HTERT RPE-1 (cell line): ENCODE results near the gene CYP2A6.

Experiments
- in situ Hi-C: fragments of 300-500 bp; cut with MboI; formaldehyde crosslinking; loops from 4 replicates; pipeline ENCODE4 v1.14.3; 2020; ENCODE audit warnings: low sequenced_read_pairs

The CYP2A6 gene

DNA sequence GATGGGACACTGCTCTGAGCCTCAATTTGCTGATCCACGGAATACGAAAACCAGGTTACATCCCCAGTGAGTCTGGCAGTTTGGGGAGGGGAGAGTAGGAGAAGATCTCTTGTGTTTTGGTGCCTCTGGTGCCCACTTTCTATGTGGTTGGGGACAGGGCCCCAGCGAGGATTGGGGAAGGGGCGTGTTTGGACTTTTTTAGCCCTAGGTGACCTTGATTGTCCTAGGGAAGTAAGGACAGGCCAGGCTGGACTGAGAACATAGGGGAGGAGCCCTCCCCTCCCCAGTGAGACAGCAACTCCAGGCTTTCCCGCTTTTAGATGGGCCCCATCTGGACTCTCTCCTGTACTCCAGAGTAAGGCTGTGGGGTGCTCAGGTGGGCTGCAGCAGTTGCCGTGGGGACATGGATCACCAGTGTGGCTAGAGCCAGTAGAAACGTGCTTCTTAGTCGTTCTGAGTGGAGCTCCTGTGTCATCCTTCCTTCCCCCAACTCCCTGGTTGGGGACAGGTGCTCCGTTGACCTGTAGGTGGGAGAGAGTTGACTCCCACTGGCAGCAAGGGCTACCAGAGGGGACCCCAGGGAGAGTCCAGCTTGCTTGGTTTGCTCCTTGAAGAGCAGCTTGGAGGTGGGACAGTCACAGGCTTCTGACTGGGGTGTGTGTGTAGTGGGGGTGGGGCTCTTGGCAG is 46.9 kb downstream of the CYP2A6 start:
- in situ Hi-C loops: no loop called here

- in situ Hi-C loops: no loop called here
These were observed 47.7 kb downstream of the CYP2A6 start for GRCh38 chr19:40802300-40803169.

DNA sequence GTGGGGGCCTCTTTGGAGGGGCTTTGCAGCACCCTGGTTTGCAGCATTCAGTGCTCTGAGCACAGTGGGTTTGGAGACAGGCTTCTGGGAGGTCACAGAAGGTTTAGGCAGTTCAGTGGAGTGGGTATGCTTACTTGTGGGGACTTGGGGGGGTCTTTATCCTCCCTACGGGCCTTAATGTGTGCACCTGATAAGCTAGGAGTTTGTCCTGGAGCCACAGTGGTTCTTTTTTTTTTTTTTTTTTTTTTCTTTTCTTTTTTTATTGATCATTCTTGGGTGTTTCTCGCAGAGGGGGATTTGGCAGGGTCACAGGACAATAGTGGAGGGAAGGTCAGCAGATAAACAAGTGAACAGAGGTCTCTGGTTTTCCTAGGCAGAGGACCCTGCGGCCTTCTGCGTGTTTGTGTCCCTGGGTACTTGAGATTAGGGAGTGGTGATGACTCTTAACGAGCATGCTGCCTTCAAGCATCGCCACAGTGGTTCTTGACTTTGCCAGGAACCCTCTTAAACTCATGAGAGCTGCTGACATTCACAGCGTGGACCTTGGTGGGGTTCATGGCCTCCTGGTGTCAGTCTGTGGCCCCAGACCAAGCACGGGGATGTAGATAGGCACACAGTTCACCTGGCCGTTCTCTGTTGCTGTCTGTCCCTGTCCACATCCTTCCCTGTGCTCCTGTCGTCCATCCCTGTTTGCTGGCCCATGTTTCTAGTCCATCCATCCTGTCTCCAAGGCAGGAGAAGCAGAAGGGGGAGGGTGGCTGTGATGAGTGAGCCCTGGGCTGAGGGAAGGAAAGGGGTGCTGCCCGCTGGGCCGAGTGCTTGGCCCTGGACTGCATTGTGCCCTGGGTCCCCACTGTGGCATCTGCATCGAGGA is 48.6 kb downstream of the CYP2A6 start:
- in situ Hi-C loops: no loop called here

GRCh38 chr19:40800997-40801377 is 49.3 kb downstream of the CYP2A6 start:
- in situ Hi-C loops: no loop called here

- in situ Hi-C loops: no loop called here
These were observed 49.8 kb downstream of the CYP2A6 start for GRCh38 chr19:40800339-40800996.

- in situ Hi-C loops: no loop called here
These were observed 50.5 kb downstream of the CYP2A6 start for GRCh38 chr19:40799558-40800338.

DNA sequence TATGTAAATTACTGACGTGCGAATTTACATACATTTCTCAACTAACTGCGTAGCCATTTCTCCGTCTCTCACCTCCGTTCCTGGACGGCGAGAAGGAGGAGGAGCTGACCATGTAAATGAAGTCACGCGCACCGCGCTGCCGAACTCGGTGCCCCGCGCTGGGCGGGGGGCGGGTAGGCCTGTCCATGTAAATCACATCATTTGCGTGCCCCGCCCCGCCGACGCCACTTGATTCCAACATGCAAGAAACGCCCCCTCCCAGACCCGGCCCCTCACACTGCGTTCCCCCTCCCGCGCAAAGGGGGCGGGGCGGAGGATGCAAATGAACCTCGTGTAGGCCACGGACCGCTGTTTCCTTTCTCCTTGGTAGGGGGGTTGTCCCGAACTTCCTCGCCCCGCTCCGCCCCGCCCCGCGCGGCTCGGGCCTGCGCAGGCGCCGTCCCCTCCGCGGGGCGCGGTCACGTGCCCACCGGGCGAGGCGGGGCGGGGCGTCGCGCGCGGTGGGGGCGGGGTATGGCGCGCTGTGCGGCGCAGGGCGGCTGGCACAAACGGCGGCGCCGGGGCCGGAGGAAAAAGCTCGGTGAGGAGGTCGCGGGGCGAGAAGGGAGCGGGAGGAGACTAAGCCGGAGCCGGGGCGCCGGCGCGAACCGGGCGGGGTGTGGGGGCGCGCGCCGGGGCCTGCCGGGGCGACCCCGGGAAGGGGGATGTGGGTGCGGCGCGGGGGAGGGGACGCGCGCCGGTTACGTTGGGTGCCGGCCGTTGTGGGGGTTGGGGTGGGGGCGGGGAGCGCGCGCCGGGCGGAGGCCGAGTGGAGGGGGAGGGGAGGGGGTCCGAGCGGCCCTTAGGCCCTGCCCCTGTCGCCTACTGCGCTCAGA is 51.3 kb downstream of the CYP2A6 start, which contains the start of gene EGLN2:
Gene EGLN2 (plus strand): TSS at position 509 of the 875 bp plus-strand sequence. CDS start 1,382 bp downstream, outside the sequence.
- in situ Hi-C loops: no loop called here

GRCh38 chr19:40797963-40798682 is 52.1 kb downstream of the CYP2A6 start:
- in situ Hi-C loops: no loop called here

DNA sequence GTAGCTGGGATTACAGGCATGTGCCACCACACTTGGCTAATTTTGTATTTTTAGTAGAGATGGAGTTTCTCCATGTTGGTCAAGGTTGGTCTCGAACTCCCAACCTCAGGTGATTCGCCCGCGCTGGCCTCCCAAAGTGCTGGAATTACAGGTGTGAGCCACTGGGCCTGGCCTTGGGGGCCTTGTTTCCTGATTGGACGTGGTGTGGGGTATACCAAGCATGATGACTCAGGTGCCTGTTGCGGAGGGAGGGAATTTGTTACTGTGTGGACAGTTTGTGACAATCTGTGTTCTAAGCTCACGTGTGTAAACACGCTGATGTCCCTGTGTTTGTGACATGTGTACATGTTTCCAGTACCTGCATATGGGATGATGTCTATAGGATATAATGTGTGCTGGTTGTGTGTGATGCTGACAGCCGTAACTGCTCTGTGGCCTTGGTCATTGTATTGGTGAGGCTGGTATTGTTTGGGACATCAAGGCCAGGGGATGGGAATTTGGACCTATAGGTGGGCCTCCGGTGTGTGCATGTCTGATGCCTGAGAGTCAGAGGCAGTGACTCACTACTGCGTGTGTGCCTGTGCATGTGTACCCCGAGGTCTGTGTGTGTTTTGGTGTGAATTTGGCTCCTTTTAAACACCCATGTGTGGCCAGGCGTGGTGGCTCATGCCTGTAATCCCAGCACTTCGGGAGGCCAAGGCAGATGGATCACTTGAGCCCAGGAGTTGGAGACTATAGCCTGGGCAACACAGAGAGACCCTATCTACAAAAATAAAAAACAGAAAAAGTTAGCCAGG is 52.9 kb downstream of the CYP2A6 start:
- in situ Hi-C loops: no loop called here
